Sigmoid colon (tissue), 7 donors: ENCODE data around the gene NT5M. TPM values are rescaled to one million over a fixed set of nuclear protein-coding genes. Genes with fewer than 3 reads are reported as not detected.

Source experiments
- DNase-seq: peaks from one replicate; pipeline ENCODE4 v3.0.0-alpha.2; 2019
- H3K27ac ChIP-seq, 4 donors: fragments of 200-600 bp; sonication (generic); one replicate each; pipeline ENCODE4 v1.5.1; 2016 to 2019; ENCODE audit warnings: mild to moderate bottlenecking in 1 of 4
- H3K27me3 ChIP-seq, 3 donors: fragments of 200-600 bp; sonication (generic); one replicate each; pipeline ENCODE4 v1.5.1; 2019; ENCODE audit warnings: mild to moderate bottlenecking in 1 of 3
- H3K36me3 ChIP-seq, 4 donors: fragments of 200-600 bp; sonication (generic); one replicate each; pipeline ENCODE4 v1.5.1; 2016 to 2019
- H3K4me1 ChIP-seq, 4 donors: fragments of 200-600 bp; sonication (generic); one replicate each; pipeline ENCODE4 v1.5.1; 2017 to 2019
- H3K4me3 ChIP-seq, 4 donors: fragments of 200-600 bp; sonication (generic); one replicate each; pipeline ENCODE4 v1.5.1; 2017 to 2019; ENCODE audit warnings: mild to moderate bottlenecking in 2 of 4, moderate library complexity in 1 of 4
- H3K9me3 ChIP-seq, 4 donors: fragments of 200-600 bp in 3 of 4; sonication (generic) in 3 of 4; one replicate each; pipeline versions ENCODE4 v1.5.1 to v1.6.1; 2013 to 2019
- CTCF ChIP-seq, 4 experiments: fragments of 450-650 bp in 3 of 4; fragments of 200-600 bp in 1 of 4; IDR thresholded peaks; one replicate each; pipeline ENCODE4 v1.5.1; 2016 to 2019; ENCODE audit warnings: antibody characterized with exemption in 4 of 4, mild to moderate bottlenecking in 3 of 4, moderate library complexity in 2 of 4
- EP300 ChIP-seq, 4 donors: sonication (generic); formaldehyde crosslinking; IDR thresholded peaks; one replicate each; pipeline ENCODE4 v1.6.1; 2017; ENCODE audit warnings: antibody characterized with exemption in 4 of 4
- POLR2A ChIP-seq, 2 donors: fragments of 450-650 bp; IDR thresholded peaks; one replicate each; pipeline ENCODE4 v1.6.1; 2016; ENCODE audit warnings: antibody characterized with exemption in 2 of 2, mild to moderate bottlenecking in 2 of 2, moderate library complexity in 2 of 2
- POLR2AphosphoS5 ChIP-seq, 4 donors: sonication (generic); formaldehyde crosslinking; IDR thresholded peaks; one replicate each; pipeline ENCODE4 v1.6.1; 2017; ENCODE audit warnings: antibody characterized with exemption in 4 of 4
- WGBS, 2 donors: extraction: QIAGEN DNeasy Blood & Tissue Kit; methylation state at CpG; one replicate each; pipeline ENCODE4 v1.1.7; 2013; 5-methylcytosine and 5-hydroxymethylcytosine counted together
- intact Hi-C: fragments of 100-400 bp; cut with DNase I; formaldehyde crosslinking; loops from one replicate; pipeline ENCODE4 v1.15.1; 2023
- polyA plus RNA-seq, 3 donors: library from polyadenylated mRNA; stranded (reverse); fragments of 200-250 nt; gene quantifications; one replicate each; pipeline ENCODE4 v1.2.3, GENCODE V29; 2013
- total RNA-seq, 4 donors: library from RNA; depleted of rRNA; stranded (reverse); fragments of >200 nt; gene quantifications; one replicate each; pipeline ENCODE4 v1.1.0, GENCODE V29; 2016
- donor health status: healthy with polysubstance abuse.
- donor health status: Bipolar disorder and iron deficiency.
- donor health status: healthy.

The NT5M gene
- total and polyA plus RNA-seq, 7 donors: 0.92 to 5.8 (median 4.3) TPM

DNA sequence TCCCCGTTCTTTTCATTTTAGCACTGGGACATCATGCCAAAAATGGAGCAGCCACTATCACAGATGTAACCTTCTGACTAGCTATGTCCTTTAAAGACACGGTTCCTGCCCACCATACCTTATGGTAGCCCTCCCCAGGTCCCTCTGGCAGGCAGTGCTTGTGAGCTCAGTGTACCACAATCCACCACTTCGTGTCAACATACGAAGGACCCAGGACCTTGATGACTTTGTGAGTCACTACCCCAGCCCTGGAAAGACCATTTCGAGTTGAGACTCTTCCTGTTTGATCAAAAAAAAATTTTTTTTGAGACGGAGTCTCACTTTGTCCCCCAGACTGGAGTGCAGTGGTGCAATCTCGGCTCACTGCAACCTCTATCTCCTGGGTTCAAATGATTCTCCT is 45.2 kb upstream of the NT5M start:
- no peak for DNase-seq
- Histone ChIP-seq H3K36me3 (peaks cover 38 to 98% (median 58%) of the 10 kb centered on the region in 4 donors), H3K4me1 (no peaks in the 10 kb centered on the region), H3K9me3 (no peaks in the 10 kb centered on the region), H3K27ac (no peak overlapping the region), H3K4me3 (no peak overlapping the region), H3K27me3 (no peaks in the 10 kb centered on the region)
- WGBS, 2 donors: 91 to 93% methylated on average over 7 of the region's 7 CpGs
- TF ChIP-seq CTCF (IDR thresholded peaks at IDR 0.05) (no peak), POLR2AphosphoS5 (IDR thresholded peaks at IDR 0.05) (no peak), POLR2A (IDR thresholded peaks at IDR 0.05) (no peak), EP300 (IDR thresholded peaks at IDR 0.05) (no peak)
- intact Hi-C loops: no loop called here

DNA sequence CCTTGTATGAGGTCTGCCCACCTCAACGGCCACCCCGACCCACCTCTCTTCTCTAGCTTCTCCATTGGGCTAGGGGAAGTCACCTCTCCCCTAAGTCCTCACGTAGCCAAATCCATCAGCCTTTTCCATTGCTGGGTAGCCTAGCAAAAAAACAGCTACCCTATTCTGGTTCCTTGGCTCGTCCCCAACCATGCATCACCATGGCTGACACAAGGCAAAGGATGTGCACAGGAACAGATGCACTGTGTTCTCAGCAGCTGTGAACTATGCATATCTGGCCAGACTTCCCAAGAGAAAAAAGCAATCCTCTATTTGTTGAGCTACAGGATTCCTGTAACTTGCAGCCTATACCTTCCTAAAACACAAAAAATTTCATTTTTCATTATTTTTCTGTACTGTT is 44.2 kb upstream of the NT5M start:
- no peaks in the 10 kb centered on the region for H3K4me1 ChIP-seq
- peaks cover 33 to 96% (median 55%) of the 10 kb centered on the region in 4 donors for H3K36me3 ChIP-seq
- no peaks in the 10 kb centered on the region for H3K9me3 ChIP-seq
- no peak overlapping the region for H3K4me3 ChIP-seq
- TF ChIP-seq POLR2AphosphoS5 (IDR thresholded peaks at IDR 0.05) (no peak), EP300 (IDR thresholded peaks at IDR 0.05) (no peak), POLR2A (IDR thresholded peaks at IDR 0.05) (no peak), CTCF (IDR thresholded peaks at IDR 0.05) (no peak)
- intact Hi-C loops: no loop called here
- no peak for DNase-seq
- H3K27me3 ChIP-seq: no peaks in the 10 kb centered on the region
- no peak overlapping the region for H3K27ac ChIP-seq
- 95 to 99% methylated on average over 4 of the region's 4 CpGs for WGBS, 2 donors

DNA sequence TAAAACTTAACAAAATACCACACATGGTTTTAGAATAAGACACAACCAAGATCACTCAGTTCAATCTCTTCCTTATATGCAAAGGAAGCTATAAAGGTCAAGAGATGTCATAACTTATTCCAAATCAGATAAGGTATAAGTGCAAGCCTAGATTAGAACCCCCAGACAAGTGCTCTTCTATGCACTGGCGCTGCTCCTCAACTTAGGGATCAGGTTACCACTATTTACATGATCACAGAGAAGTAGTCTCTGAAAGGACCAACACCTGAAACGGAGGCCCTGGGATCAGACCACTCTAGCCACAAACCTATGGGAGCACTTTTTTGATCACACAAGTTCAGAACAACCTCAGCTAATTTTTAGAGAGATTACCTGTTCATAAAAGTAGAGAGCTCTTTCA is 38.7 kb upstream of the NT5M start:
- no peaks in the 10 kb centered on the region for H3K9me3 ChIP-seq
- WGBS, 2 donors: 87 to 93% methylated on average over 2 of the region's 2 CpGs
- H3K27me3 ChIP-seq: no peaks in the 10 kb centered on the region
- no peak overlapping the region for H3K27ac ChIP-seq
- H3K4me1 ChIP-seq: no peaks in the 10 kb centered on the region
- DNase-seq: no peak
- no peak for TF ChIP-seq CTCF (IDR thresholded peaks at IDR 0.05)
- TF ChIP-seq EP300 (IDR thresholded peaks at IDR 0.05): no peak
- no peak for TF ChIP-seq POLR2AphosphoS5 (IDR thresholded peaks at IDR 0.05)
- no peak for TF ChIP-seq POLR2A (IDR thresholded peaks at IDR 0.05)
- H3K4me3 ChIP-seq: no peak overlapping the region
- intact Hi-C loops: no loop called here
- H3K36me3 ChIP-seq: peaks cover 49 to 98% (median 69%) of the 10 kb centered on the region in 4 donors

- Histone ChIP-seq H3K9me3 (no peaks in the 10 kb centered on the region), H3K4me1 (no peaks in the 10 kb centered on the region), H3K27ac (no peak overlapping the region), H3K4me3 (no peak overlapping the region), H3K27me3 (no peaks in the 10 kb centered on the region), H3K36me3 (peaks cover 33 to 100% (median 61%) of the 10 kb centered on the region in 4 donors)
- 83 to 91% methylated on average over 9 of the region's 9 CpGs for WGBS, 2 donors
- TF ChIP-seq CTCF (IDR thresholded peaks at IDR 0.05) (no peak), EP300 (IDR thresholded peaks at IDR 0.05) (no peak), POLR2AphosphoS5 (IDR thresholded peaks at IDR 0.05) (no peak), POLR2A (IDR thresholded peaks at IDR 0.05) (no peak)
- intact Hi-C loops: no loop called here
- DNase-seq: no peak
Measured at GRCh38 chr17:17269926-17270773, 33.0 kb upstream of the NT5M start.
